Myometrial cell (primary cell): ENCODE measurements around the gene UGT3A1. TPM values are rescaled to one million over a fixed set of nuclear protein-coding genes. Genes with fewer than 3 reads are reported as not detected.

Experiments used
- total RNA-seq: library from RNA; depleted of rRNA; stranded (reverse); fragments of >200 nt; gene quantifications from 2 replicates; pipeline ENCODE4 v1.2.3, GENCODE V29; 2015

Gene UGT3A1, protein sequence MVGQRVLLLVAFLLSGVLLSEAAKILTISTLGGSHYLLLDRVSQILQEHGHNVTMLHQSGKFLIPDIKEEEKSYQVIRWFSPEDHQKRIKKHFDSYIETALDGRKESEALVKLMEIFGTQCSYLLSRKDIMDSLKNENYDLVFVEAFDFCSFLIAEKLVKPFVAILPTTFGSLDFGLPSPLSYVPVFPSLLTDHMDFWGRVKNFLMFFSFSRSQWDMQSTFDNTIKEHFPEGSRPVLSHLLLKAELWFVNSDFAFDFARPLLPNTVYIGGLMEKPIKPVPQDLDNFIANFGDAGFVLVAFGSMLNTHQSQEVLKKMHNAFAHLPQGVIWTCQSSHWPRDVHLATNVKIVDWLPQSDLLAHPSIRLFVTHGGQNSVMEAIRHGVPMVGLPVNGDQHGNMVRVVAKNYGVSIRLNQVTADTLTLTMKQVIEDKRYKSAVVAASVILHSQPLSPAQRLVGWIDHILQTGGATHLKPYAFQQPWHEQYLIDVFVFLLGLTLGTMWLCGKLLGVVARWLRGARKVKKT
- not detected in 2 replicates for total RNA-seq

DNA sequence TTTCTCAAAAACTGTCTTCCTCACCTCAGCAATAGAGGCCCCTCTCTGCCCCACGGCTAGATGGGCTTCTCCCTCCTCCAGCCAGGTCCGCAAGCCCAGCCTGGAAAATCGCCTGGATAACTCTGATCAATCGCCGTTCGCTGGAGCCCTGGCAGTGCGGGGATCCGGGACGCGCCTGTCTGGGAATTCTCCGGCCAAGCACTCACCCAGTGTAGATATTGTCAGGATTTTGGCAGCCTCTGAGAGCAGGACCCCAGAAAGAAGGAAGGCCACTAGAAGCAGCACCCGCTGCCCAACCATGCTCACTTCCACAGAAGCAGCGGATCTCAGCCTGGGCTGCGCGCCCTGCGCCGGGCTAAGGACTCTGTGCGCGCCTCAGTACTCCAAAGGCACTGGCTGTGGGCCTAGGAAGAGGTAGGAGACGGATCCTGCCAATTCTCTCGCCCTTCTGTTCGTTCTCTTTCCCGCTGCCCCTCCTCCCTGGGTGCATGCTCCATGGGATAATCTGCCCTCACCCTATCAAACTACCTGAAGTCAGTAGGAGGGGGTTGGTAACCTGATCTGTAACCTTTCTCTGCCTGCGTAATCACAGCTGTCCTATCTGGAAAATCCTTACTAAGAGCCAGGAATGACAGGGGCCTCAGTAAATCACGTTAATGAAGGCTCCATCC is at the start of gene UGT3A1:
Gene UGT3A1, minus strand, starts transcription at position 450 of the 671 bp plus-strand sequence. Its CDS starts 150 bp downstream, at position 300.

GRCh38 chr5:35938568-35939227 is 52.5 kb downstream of the UGT3A1 start, which contains the start of gene CAPSL:
Gene CAPSL, minus strand, starts transcription at chr5:35938622. Its CDS starts 17,502 bp downstream, at chr5:35921120.

Other genes with a start within 250 kb of the UGT3A1 start
- gene IL7R, start 134.5 kb downstream of the UGT3A1 start, total RNA-seq = 19.6 and 22.7 TPM in 2 replicates
- not detected in 2 replicates for gene CAPSL, start 52.8 kb downstream of the UGT3A1 start, total RNA-seq
- gene UGT3A2, start 75.5 kb upstream of the UGT3A1 start, total RNA-seq = not detected in 2 replicates
- 6.6 and 8.5 TPM in 2 replicates for gene LMBRD2, start 160.5 kb upstream of the UGT3A1 start, total RNA-seq
- gene SKP2, start 160.7 kb upstream of the UGT3A1 start, total RNA-seq = 28.2 and 28.3 TPM in 2 replicates